GM12801 (cell line): ENCODE data around the gene ALG14.

Experiments
- TF ChIP-seq, protein P1 (sequence below): IDR thresholded peaks from one replicate; pipeline ENCODE4 v1.5.1; 2011; ENCODE audit warnings: control low read depth; ENCODE audit not compliant: insufficient read length; ENCODE audit errors: extremely low read depth

ALG14 gene

GRCh38 chr1:94969137-94969536 lies 103.6 kb downstream of the ALG14 start:
- TF ChIP-seq, protein P1, sequence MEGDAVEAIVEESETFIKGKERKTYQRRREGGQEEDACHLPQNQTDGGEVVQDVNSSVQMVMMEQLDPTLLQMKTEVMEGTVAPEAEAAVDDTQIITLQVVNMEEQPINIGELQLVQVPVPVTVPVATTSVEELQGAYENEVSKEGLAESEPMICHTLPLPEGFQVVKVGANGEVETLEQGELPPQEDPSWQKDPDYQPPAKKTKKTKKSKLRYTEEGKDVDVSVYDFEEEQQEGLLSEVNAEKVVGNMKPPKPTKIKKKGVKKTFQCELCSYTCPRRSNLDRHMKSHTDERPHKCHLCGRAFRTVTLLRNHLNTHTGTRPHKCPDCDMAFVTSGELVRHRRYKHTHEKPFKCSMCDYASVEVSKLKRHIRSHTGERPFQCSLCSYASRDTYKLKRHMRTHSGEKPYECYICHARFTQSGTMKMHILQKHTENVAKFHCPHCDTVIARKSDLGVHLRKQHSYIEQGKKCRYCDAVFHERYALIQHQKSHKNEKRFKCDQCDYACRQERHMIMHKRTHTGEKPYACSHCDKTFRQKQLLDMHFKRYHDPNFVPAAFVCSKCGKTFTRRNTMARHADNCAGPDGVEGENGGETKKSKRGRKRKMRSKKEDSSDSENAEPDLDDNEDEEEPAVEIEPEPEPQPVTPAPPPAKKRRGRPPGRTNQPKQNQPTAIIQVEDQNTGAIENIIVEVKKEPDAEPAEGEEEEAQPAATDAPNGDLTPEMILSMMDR: no peak

GRCh38 chr1:94966033-94966432 lies 106.7 kb downstream of the ALG14 start:
- TF ChIP-seq, protein P1: no peak

- TF ChIP-seq, protein P1: no peak
These were observed 108.9 kb downstream of the ALG14 start for GRCh38 chr1:94963864-94964263.

DNA sequence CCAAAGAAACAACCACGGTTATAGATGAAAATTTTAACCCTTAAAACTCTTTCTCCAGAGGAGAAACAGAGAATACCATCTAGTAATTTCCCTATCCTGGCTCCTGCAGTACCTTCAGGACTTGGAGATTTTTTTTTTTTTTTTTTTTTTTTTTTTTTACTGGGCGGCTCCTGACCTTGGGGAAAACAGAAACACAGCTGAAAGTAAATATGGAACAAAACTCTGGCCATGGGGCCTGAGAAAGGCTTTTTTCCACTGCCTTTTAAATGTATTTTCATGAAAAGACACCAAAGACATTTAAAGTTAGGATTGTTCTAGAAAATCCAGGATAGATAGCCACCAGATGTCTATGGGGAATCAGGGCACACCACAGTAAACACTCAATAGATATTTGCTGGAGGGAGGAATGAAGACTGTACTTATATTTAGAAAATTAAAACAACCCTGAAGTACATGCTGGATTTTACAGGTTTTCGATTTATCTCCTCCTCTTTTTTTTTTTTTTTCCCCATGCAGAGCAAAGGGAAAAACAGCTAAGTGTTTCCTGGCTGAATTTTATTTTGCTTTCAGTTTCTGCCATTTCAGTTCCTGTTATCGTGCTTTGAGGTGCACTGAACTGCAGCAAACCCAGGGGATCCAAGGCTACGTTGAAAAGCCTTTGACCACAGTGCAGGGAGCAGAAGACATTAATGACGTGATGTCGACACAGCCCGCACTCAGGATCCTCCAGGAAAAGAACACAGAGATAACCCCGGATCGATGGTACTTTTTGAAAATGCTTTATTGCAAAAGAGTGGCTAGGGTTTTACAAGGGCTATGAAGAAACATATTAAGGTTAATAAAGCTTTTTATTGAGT lies 110.1 kb downstream of the ALG14 start:
- TF ChIP-seq, protein P1: no peak

- TF ChIP-seq, protein P1: no peak
These were observed 110.8 kb downstream of the ALG14 start for GRCh38 chr1:94961988-94962387.

DNA sequence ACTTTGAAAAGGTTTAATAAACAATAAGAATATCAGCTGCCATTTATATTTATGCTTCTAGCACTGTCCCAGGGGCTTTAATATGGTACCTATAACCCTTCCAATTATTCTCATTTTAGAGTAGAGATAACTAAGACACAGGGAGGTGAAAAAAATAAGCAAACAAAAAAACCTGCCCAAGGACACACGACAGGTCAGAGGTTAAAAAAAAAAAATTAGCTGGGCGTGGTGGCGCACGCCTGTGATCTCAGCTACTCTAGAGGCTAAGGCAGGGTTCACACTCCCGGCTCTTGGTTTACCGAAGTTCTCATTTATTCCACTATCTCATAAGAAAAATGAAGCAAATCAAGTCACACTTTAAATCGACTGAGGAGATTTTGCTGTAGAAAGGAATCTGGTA lies 111.2 kb downstream of the ALG14 start:
- TF ChIP-seq, protein P1: no peak

GRCh38 chr1:94958081-94958480 lies 114.7 kb downstream of the ALG14 start:
- TF ChIP-seq, protein P1: no peak
